Measurements from ENCODE around the gene PWWP2B. TPM values are rescaled to one million over a fixed set of nuclear protein-coding genes. Genes with fewer than 3 reads are reported as not detected.

PWWP2B gene
- total RNA-seq, 8 experiments from 2014 or later = 4.6 to 12.7 (median 8.9) TPM

DNA sequence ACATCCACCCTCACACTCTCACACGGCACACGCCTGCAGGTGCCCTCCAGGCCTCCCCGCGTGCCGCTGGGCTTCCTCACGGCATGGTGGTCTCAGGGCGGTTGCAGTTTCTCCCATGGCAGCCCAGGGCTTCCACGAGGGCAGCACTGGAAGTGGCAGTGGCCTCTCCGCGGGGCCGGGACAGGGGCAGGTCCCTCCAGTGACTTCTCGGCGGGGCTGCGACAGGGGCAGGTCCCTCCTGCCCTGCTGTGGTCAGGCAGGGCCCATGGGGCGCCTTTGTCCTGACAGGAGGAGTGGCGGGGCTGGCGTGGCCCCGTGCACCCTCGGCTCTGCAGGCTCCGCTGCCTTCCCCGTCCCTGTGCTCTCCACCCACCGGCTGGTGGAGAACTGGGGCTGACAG lies 19.0 kb downstream of the PWWP2B start:
- no peak for ATAC-seq (replicated peaks in 6 of 8)
- no peak overlapping the region for H3K4me3 ChIP-seq
- H3K27ac ChIP-seq = no peak overlapping the region

GRCh38 chr10:132416566-132417256 lies 19.7 kb downstream of the PWWP2B start:
- in situ Hi-C loops (cut with MboI; ENCODE audit: low pct_unique_long_range_greater_than_20kb in 2 of 9, low sequenced_read_pairs in 9 of 9, unreplicated experiment in 9 of 9) = no loop called here
- Histone ChIP-seq H3K4me1 (replicated peaks in 1 of 2) (peaks cover 64 to 66% of the 10 kb centered on the region in 2 donors), H3K4me3 (no peak overlapping the region), H3K27ac (no peak overlapping the region)
- no peak for ATAC-seq (replicated peaks in 6 of 8)
- no CpG with 5 or more reads among the region's 32 CpGs for WGBS, 10 experiments

More for the DNA sequence above, 19.0 kb downstream of the PWWP2B start:
- H3K4me1 ChIP-seq (replicated peaks in 1 of 2) = peaks cover 64 to 66% of the 10 kb centered on the region in 2 donors
- 100% methylated on average over 5 of the region's 22 CpGs; no CpG with 5 or more reads in 9 of the 10 experiments for whole genome bisulfite sequencing, 10 experiments
- in situ Hi-C loops (cut with MboI; ENCODE audit: low pct_unique_long_range_greater_than_20kb in 2 of 9, low sequenced_read_pairs in 9 of 9, unreplicated experiment in 9 of 9) = no loop called here

DNA sequence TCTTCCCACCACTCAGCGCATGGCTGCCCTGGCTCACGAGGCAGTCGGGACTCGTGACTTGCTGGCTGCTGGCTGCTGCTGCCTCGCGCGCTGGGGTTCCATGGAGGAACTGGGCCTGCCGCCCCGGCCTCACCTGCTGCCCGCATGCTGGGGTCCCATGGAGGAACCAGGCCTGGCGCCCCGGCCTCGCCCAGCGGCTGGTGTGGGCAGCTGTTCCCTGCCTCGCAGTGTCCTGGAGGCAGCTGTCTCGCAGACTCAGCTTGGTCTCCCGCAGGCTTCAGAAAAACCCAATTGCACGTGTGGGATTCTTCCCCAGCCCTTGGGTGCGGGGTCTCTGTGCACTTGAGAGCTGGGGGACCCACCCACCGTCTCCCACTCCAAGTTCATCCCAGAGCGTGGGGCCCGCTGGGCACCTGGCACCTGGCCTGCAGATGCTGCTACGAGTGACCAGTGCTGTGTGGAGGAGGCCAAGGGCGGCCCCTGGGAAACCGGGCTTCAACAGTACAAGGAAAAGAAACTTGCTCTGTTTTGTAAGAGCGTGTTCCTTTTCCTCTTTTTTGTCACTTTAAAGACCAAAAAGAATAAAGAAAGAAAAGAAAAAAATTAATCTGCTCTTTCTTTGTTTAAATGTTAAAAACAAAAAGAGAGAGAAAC lies 20.4 kb downstream of the PWWP2B start:
- H3K27ac ChIP-seq = no peak overlapping the region
- WGBS, 10 experiments = 71 to 100% (median 92%) methylated on average over 2 to 6 of the region's 26 CpGs; no CpG with 5 or more reads in 4 of the 10 experiments
- ATAC-seq (replicated peaks in 6 of 8) = no peak
- no peak overlapping the region for H3K4me3 ChIP-seq
- in situ Hi-C loops (cut with MboI; ENCODE audit: low pct_unique_long_range_greater_than_20kb in 2 of 9, low sequenced_read_pairs in 9 of 9, unreplicated experiment in 9 of 9) = no loop called here
- H3K4me1 ChIP-seq (replicated peaks in 1 of 2) = peaks cover 64 to 66% of the 10 kb centered on the region in 2 donors

- H3K4me1 ChIP-seq (replicated peaks in 1 of 2) = peaks cover 64 to 67% of the 10 kb centered on the region in 2 donors
- in situ Hi-C loops (cut with MboI; ENCODE audit: low pct_unique_long_range_greater_than_20kb in 2 of 9, low sequenced_read_pairs in 9 of 9, unreplicated experiment in 9 of 9) = no loop called here
- no peak for ATAC-seq (replicated peaks in 6 of 8)
- no peak overlapping the region for H3K4me3 ChIP-seq
- WGBS, 10 experiments = 20 to 100% (median 90%) methylated on average over 1 to 4 of the region's 20 CpGs; no CpG with 5 or more reads in 5 of the 10 experiments
- no peak overlapping the region for H3K27ac ChIP-seq
Observed at GRCh38 chr10:132417957-132418441, 21.0 kb downstream of the PWWP2B start.

DNA sequence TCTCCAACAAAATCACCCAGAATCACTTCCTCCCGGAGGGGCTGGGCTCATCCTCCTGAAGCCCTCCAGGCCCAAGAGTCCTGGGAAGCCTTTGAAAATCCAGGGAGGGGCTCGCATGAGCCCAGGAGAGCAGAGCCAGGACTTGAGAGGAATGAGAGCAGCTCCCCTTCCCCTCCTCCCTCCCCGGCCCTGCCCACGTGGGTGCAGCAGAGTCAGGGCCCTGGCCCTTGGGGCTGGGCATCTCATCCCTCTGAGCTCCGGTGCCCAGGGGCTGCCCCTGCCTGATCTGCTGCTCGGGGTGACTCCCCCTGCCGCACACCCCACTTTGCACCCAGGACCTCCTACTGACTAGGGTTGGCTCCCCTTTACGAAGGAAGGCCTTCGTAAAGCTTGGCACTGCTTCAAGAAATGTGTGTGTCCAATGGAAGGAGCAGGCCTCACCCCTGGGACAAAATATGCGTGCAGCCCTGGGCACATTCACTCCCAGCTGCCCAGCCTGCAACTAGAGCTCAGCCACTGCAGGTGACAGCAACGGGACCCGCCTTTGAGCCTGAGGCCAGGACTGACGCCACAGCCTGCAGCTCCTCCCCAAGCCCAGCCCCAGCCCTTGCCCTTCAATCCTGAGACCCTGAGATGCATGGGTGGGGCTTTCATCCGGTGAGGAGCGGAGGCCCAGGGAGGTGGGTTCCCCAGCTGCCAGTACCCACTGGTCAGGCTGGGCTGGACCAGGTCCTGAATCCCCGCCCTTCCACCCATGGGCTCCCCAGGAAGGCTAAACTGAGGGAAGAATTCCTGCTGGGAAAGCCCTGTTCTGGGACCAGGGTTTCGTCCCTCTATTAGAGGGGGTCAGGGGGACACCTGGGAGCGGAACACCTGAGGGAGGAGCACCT lies 21.8 kb downstream of the PWWP2B start:
- H3K4me1 ChIP-seq (replicated peaks in 1 of 2) = peaks cover 68 to 69% of the 10 kb centered on the region in 2 donors
- peak; percentile 24 to 83 (median 54) for ATAC-seq (replicated peaks in 6 of 8)
- in situ Hi-C loops (cut with MboI; ENCODE audit: low pct_unique_long_range_greater_than_20kb in 2 of 9, low sequenced_read_pairs in 9 of 9, unreplicated experiment in 9 of 9) = no loop called here
- H3K27ac ChIP-seq = peak overlapping the region in 1 of 2 donors; percentile 8
- H3K4me3 ChIP-seq = no peak overlapping the region
- 20 to 80% (median 62%) methylated on average over 1 to 3 of the region's 18 CpGs; no CpG with 5 or more reads in 5 of the 10 experiments for WGBS, 10 experiments

- Histone ChIP-seq H3K4me1 (replicated peaks in 1 of 2) (peaks cover 68 to 69% of the 10 kb centered on the region in 2 donors), H3K4me3 (no peak overlapping the region), H3K27ac (peak overlapping the region in 1 of 2 donors; percentile 88)
- in situ Hi-C loops (cut with MboI; ENCODE audit: low pct_unique_long_range_greater_than_20kb in 2 of 9, low sequenced_read_pairs in 9 of 9, unreplicated experiment in 9 of 9) = no loop called here
- 55% methylated on average over 4 of the region's 25 CpGs; no CpG with 5 or more reads in 9 of the 10 experiments for WGBS, 10 experiments
- ATAC-seq (replicated peaks in 6 of 8) = no peak
Observed at GRCh38 chr10:132419538-132420468, 22.8 kb downstream of the PWWP2B start.

DNA sequence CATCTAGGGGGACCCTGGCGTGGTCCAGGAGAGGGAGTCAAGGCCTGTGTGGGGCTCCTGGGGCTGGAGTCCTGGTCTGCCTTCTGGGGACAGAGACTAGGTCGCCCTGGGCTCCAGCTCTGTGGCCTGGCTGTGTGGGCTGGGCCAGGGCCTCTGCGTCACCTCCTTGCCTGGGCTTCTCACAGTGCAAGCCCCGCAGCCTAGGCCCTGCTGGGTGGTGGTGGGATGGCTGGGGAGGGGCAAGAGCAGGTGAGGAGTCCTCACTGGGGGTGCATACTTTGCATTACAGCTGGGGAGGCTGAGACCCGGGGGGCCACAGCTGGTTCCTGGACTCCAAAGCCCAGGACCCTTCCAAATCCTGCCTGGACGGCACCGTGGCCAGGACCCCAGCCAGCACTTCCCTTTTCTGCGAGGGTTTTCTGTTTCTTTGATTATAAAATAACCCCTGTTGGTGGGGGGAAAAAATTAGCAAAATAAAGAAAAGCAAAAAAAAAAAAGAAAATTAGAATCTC lies 23.5 kb downstream of the PWWP2B start:
- Histone ChIP-seq H3K27ac (peak overlapping the region in 1 of 2 donors; percentile 88), H3K4me1 (replicated peaks in 1 of 2) (peaks cover 70 to 71% of the 10 kb centered on the region in 2 donors), H3K4me3 (no peak overlapping the region)
- no peak for ATAC-seq (replicated peaks in 6 of 8)
- in situ Hi-C loops (cut with MboI; ENCODE audit: low pct_unique_long_range_greater_than_20kb in 2 of 9, low sequenced_read_pairs in 9 of 9, unreplicated experiment in 9 of 9) = no loop called here
- 40 to 67% (median 55%) methylated on average over 1 to 4 of the region's 8 CpGs; no CpG with 5 or more reads in 6 of the 10 experiments for WGBS, 10 experiments

DNA sequence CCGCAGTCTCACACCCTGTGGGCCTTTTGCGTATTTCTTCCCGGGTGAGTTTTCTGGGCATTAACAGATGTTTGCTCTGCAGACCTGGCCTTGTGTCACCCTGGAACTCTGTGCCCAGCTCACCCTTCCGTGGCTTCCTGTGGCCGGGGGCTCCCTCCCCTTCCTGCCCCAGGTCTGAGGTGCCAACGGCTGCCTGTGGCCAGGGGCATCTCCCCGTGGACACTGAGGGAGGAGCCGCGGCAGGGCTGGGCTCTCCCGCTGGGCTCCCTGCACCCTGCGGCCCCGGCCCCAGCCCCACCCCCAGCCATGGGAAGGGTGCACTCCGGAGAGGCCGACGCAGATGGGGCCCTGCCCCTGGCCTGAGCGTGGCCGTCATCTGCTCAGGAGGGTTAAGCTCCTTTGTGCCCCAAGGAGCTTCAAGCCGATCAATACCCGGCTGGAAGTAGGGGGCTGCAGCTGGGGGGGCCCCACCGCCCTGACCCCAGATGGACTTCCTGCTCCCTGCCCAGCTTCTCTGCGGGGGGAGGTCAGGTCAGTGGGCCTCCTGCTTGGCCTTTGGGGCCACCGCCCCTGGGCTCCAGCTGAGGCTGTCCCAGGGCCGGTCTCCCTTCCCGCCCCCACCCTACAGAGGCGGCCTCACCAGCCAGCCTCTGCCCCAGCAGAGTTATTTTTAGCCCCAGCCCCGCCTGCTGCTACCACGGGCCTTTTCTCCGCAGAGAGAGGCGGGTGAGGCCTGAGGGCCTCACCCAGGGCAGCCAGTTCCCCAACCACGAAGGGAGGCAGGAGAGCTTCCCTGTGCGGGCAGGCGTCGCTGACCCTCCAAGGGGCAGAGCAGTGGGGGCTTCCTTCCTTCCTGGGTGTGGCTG lies 24.2 kb downstream of the PWWP2B start:
- in situ Hi-C loops (cut with MboI; ENCODE audit: low pct_unique_long_range_greater_than_20kb in 2 of 9, low sequenced_read_pairs in 9 of 9, unreplicated experiment in 9 of 9) = no loop called here
- ATAC-seq (replicated peaks in 6 of 8) = peak; percentile 57 to 84 (median 80)
- WGBS, 10 experiments = 38 to 80% (median 63%) methylated on average over 1 to 8 of the region's 33 CpGs; no CpG with 5 or more reads in 4 of the 10 experiments
- Histone ChIP-seq H3K27ac (peak overlapping the region; percentile 76 to 88), H3K4me3 (no peak overlapping the region), H3K4me1 (replicated peaks in 1 of 2) (peaks cover 71 to 73% of the 10 kb centered on the region in 2 donors)

- H3K27ac ChIP-seq = peak overlapping the region; percentile 76 to 88
- peaks cover 71 to 73% of the 10 kb centered on the region in 2 donors for H3K4me1 ChIP-seq (replicated peaks in 1 of 2)
- WGBS, 10 experiments = 0 to 100% (median 70%) methylated on average over 1 to 2 of the region's 30 CpGs; no CpG with 5 or more reads in 4 of the 10 experiments
- no peak overlapping the region for H3K4me3 ChIP-seq
- ATAC-seq (replicated peaks in 6 of 8) = peak in 5 of 8 experiments; percentile 3 to 22 (median 18)
- in situ Hi-C loops (cut with MboI; ENCODE audit: low pct_unique_long_range_greater_than_20kb in 2 of 9, low sequenced_read_pairs in 9 of 9, unreplicated experiment in 9 of 9) = no loop called here
Observed at GRCh38 chr10:132421847-132422751, 25.1 kb downstream of the PWWP2B start.
